ENCODE measurements around the gene KLRF1.

Gene KLRF1

DNA sequence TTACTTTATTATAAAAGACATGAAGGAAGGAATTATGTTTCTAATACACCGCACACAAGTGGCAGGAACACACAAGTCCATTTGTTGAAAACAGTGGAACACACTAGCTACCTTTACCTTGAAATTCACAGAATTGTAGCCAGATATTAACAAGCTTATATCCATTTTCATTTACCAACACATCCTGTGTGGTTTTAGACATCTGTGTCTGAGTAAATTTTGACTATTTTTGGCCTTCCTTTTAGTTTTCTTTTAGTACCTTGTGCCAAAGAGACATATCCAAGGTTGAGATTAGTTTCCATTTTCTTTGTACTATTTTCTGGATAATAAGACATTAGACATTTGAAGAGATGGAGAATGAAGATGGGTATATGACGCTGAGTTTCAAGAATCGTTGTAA is 54.0 kb downstream of the KLRF1 start, which contains the start of gene KLRF2:
Gene KLRF2 (plus strand): TSS at position 244 of the 400 bp plus-strand sequence. CDS start 107 bp downstream, at position 351.
- Histone ChIP-seq H3K4me2 (peak within 1 kb of the TSS; percentile 49), H4K20me1 (no peaks in the 10 kb centered on the region), H3K36me3 (no peaks in the 10 kb centered on the region), H3K4me3 (no peak within 1 kb of the TSS), H3K27me3 (no peaks in the 10 kb centered on the region), H3K27ac (no peak within 1 kb of the TSS), H3K4me1 (peaks cover 14% of the 10 kb centered on the region), H3K9ac (no peak within 1 kb of the TSS), H3K9me3 (no peaks in the 10 kb centered on the region)
- no peak for TF ChIP-seq Cebpa-rat (IDR thresholded peaks at IDR 0.05)

DNA sequence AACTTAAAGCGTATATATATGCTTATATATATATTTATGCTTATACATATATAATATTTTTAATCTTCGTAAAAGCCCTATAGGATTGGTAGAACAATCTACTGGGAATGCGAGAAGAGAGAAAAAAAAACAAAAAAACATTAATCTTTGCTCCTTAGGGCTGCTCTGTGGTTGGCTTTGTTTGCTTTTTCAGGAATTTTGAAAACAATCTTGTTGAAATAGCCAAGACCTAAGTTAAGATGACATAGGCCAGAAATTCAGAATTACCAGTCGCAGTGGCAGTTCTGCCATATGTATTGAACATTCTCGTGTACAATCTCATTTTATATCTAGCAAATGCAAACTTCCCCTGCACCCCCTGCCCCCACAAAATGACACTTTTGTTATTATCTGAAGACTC is 54.7 kb downstream of the KLRF1 start:
- H3K9ac ChIP-seq, result no peak overlapping the region
- no peaks in the 10 kb centered on the region for H3K36me3 ChIP-seq
- H3K4me2 ChIP-seq, result no peak overlapping the region
- H3K4me3 ChIP-seq, result no peak overlapping the region
- no peak for TF ChIP-seq Cebpa-rat (IDR thresholded peaks at IDR 0.05)
- no peaks in the 10 kb centered on the region for H3K27me3 ChIP-seq
- no peaks in the 10 kb centered on the region for H3K9me3 ChIP-seq
- H4K20me1 ChIP-seq, result no peaks in the 10 kb centered on the region
- H3K4me1 ChIP-seq, result peaks cover 14% of the 10 kb centered on the region
- H3K27ac ChIP-seq, result no peak overlapping the region

DNA sequence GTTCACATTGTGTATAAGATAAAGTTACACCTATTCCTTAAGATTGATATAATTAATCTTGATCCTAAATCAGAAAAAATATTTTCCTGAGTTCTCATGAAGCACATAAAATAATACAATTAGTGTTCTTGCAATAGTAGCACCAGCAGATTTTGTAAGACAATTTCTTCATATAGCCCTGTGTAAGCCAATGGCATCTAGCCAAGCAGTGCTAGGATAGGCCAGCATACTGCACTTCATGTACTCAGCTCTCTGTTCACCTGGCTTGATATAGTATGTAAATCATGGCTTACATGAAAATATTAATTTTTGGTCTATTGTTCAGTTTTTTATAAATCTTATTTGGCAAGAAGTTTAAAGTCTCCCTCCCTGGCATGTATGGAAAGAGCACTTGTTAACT is 55.9 kb downstream of the KLRF1 start:
- Histone ChIP-seq H3K4me2 (no peak overlapping the region), H3K9me3 (no peaks in the 10 kb centered on the region), H3K27ac (no peak overlapping the region), H3K4me1 (peaks cover 14% of the 10 kb centered on the region), H3K36me3 (no peaks in the 10 kb centered on the region), H3K4me3 (no peak overlapping the region), H4K20me1 (no peaks in the 10 kb centered on the region), H3K27me3 (no peaks in the 10 kb centered on the region), H3K9ac (no peak overlapping the region)
- TF ChIP-seq Cebpa-rat (IDR thresholded peaks at IDR 0.05), result no peak

DNA sequence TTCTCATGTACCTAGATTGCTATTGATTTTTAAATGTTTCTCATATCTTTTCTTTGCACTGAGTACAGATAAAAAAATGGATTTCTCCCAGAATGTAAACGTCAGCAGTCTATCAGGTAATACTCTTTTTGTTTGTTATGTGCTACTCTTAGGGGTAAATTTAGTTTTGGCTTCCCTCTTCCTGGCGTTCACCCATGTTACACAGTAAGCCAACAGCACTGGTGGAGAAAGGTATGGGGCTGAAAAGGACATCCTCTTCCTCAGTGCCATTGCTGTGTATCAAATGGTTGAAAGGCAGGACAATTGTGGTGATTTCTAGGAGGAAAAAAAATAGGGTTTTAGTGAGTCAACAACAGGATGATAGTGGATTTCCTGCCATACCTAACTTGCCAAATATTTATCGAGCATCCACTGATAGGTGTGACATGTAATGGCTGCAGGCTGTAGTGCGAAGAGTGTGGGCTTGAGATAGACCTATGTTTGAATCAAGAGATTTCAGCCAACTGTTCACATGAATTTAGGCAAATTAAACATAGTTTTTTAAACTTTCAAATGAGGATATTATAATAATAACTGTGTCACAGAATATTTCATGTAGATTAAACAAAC is 61.5 kb downstream of the KLRF1 start:
- H3K4me2 ChIP-seq, result no peak overlapping the region
- H3K27ac ChIP-seq, result no peak overlapping the region
- H3K9ac ChIP-seq, result no peak overlapping the region
- no peaks in the 10 kb centered on the region for H3K4me1 ChIP-seq
- H3K9me3 ChIP-seq, result no peaks in the 10 kb centered on the region
- no peaks in the 10 kb centered on the region for H3K27me3 ChIP-seq
- no peaks in the 10 kb centered on the region for H3K36me3 ChIP-seq
- no peak for TF ChIP-seq Cebpa-rat (IDR thresholded peaks at IDR 0.05)
- no peak overlapping the region for H3K4me3 ChIP-seq
- no peaks in the 10 kb centered on the region for H4K20me1 ChIP-seq

Data from BLaER1 (cell line).